Measurements from ENCODE around the gene IFNA8.
"Not testable (repeated sequence)": the region's sequence is repeated elsewhere in the genome, so short reads cannot be mapped to it uniquely, and the experiment has no call there.

The IFNA8 gene

GRCh38 chr9:21408817-21409216 lies at the start of gene IFNA8:
IFNA8 (plus strand) TSS chr9:21409117; CDS start chr9:21409177, 60 bp downstream.
- DNase-seq: peak; percentile 7

GRCh38 chr9:21362287-21362686 lies 46.6 kb upstream of the IFNA8 start:
- no peak for DNase-seq

DNA sequence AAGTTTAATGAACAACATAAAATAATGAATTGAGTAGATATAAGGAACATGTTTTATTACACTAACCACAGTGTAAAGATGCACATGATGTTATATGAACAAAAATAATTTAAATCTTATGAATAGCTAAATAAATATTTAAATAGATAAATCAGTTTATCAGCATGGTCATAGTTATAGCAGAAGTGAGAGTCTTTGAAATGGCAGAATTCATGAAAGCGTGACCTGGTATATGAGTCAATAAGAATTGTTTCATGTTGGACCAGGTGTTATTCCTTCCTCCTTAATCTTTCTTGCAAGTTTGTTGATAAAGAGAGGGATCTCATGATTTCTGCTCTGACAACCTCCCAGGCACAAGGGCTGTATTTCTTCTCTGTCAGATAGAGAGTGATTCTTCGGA lies 41.7 kb upstream of the IFNA8 start:
- DNase-seq: not testable (repeated sequence)

- peak; percentile 30 for DNase-seq
Observed at GRCh38 chr9:21367957-21368356, 41.0 kb upstream of the IFNA8 start, which contains the start of gene IFNA13. IFNA13 (minus strand) TSS chr9:21368057; CDS start chr9:21368010, 47 bp downstream.

- not testable (repeated sequence) for DNase-seq
Observed at GRCh38 chr9:21371467-21371866, 37.5 kb upstream of the IFNA8 start.

GRCh38 chr9:21381448-21382339 lies 27.2 kb upstream of the IFNA8 start:
- DNase-seq: peak; percentile 90

DNA sequence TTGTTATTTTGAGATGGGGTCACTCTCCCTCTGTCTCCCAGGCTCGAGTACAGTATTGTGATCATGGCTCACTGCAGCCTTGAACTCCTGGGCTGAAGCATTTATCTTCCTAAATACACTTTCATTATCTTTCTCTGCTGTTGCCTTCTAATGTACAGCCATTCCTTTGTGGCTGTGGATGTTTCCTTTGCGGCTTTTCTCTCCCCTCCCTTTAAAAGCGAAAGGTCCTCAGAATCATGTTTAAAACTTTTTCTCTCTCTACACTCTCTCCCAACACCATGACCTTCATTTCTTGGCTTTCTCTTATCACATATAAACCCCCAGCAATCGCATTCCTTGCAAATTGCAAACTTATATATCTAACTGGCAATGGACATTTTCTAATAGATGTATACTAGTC lies 25.3 kb upstream of the IFNA8 start:
- DNase-seq: no peak

GRCh38 chr9:21385131-21385670 lies 23.7 kb upstream of the IFNA8 start, which contains the start of gene IFNA2:
IFNA2 (minus strand) TSS chr9:21385398; CDS start chr9:21385329, 69 bp downstream.
- peak; percentile 57 for DNase-seq

GRCh38 chr9:21392270-21392669 lies 16.6 kb upstream of the IFNA8 start:
- peak; percentile 32 for DNase-seq

- peak; percentile 46 for DNase-seq
Observed at GRCh38 chr9:21395778-21396717, 12.9 kb upstream of the IFNA8 start.

- no peak for DNase-seq
Observed at GRCh38 chr9:21398955-21399489, 9.9 kb upstream of the IFNA8 start.

- peak; percentile 28 for DNase-seq
Observed at GRCh38 chr9:21399956-21400355, 9.0 kb upstream of the IFNA8 start.

DNA sequence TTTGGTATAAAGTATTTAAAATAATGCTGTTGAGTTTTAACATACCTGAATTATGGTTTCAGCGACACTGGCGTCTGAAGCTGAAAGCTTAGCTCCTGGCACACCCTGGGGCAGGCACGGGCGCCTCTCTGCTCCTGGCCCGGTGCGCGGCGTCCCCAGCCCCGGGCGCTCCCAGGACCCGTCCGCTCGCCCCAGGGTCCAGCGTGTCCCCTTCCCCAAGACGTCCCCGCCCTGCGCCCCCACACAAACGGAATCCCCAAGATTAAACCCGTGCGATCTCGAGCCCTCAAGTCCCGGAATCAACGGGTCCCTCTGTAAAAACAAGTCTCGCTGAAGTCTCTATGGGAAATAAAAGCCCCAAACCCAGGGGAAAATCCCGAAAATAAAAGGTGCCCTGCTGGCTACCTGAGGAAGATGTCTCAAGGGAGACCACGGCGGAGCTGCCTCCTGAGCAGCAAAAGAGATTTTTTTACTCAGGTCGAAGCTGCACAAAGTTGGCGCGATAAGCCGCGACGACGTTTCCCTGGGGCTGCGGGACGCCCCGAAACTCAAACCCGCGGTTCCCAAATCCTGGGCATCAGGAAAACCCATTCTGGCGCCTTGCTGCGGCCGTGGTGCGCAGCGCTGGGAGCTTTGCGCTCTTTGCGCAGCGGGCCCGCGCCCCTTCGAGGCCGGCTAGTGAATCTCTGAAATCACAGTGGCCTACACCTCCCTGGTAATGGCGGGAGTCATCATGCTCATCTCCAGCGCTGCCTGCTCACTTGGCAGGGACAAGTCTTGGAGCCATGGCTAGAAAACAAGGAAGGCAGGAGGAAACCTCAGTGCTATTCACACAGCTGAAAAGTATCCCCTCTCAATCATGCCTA lies 6.3 kb upstream of the IFNA8 start:
- DNase-seq: peak; percentile 14

DNA sequence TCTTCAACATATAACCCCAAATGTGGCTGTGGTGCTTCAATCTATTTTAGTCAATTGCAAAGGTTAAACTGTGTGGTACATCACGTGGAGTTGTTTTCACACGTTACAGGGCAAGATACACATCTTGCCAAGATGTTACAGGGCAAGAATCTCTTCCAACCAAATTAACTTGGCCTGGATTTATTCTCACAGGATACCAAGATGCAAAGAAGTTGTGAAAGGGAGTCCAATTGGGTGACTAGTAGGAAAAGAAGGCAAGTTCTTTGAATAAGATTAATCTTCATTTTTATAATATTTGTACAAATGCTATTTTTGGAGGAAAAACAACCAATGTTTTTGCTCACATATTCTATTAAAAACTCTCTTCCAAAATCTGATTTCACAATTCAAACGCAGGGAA lies 4.8 kb upstream of the IFNA8 start:
- no peak for DNase-seq

GRCh38 chr9:21412107-21412506 lies 3.2 kb downstream of the IFNA8 start:
- peak; percentile 25 for DNase-seq

DNA sequence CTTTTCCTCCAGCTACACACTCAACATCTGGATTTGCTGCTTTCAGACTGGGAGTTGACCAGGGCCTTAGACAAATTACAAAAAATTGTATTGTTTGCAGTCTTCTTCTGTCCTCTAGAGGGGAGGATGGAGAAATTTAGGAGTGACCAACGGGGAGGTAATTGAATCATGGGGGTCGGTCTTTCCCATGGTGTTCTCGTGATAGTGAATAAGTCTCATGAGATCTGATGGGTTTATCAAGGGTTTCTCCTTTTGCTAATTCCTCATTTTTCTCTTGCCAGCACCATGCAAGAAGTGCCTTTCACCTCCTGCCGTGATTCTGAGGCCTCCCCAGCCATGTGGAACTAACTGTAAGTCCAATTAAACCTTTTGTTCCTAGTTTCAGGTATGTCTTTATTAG lies 4.2 kb downstream of the IFNA8 start:
- DNase-seq: peak; percentile 42

DNA sequence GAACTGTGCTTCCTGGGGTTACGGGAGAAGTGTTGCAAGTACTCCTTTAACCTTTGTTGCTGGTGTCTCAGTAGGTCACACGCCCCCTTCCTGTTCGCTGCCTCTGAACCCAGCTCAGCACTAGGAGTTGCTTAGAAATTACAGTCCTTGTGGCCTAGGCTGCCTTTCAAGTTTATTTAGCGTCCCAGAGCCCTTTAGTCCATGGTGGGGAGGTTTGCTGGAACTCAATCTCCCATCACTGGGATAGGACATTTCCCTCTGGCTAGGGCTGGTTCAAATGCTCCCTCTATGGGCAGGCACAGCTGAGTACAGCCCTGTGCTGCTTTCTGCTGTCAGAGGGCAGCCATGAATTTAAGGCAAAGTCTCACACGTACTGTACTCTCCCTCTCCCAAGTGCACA lies 4.7 kb downstream of the IFNA8 start:
- DNase-seq: peak; percentile 34

- DNase-seq: no peak
Observed at GRCh38 chr9:21414220-21414940, 5.5 kb downstream of the IFNA8 start.

DNA sequence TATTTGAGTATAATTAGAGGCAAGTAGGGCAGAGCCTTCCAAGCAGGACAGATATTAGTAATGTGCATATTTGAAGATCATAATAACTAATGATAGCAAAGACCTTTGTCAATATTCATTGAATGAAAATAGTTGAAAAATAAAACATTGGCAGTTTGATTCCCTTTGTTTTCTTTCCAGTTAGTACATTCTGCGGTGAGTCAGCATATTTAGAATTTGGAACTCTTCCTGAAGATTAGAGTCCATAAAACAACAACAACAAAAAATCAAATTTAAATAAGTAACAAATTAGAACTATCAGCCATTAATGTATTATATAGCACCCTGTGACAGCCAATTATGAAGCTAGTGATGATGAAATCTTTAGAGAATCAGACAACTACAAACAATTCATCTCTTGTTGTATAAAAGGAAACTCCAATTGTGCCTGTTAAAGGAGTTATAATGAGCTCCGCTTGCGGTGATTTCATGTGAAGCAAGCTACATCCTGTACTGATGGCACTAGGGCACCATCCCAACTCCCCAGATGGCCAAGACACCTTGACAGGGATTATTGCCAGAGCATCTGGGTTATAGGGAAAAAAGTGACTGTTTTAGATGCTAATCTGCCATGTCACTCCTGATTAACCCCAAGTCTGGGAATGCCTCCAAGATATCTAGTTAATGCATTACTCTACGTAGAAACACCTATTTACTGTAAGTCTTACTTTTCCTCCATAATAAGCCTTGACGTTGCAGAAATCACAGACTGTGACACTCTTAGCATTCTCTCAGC lies 6.8 kb downstream of the IFNA8 start:
- DNase-seq: no peak

DNA sequence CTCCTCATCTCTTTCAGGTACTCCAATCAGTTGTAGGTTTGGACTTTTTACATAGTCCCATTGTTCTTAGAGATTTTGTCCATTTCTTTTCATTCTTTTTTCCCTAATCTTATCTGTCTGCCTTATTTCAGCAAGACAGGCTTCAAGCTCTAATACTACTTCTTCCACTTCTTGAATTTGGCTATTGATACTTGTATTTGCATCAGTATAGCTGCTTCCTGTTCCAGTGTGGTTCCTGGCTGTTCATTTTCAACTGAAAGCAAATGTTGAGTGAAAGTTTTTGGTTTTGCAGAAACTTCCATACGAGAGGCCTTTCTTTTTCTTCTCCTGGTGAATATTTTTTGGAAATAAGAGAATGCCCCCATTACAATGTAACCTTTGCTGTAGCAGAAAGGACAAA lies 19.3 kb downstream of the IFNA8 start:
- no peak for DNase-seq

Data from suppressor macrophage treated with lipopolysaccharide for 4 hours (primary cell).